Upper lobe of left lung (tissue), 6 donors: ENCODE measurements around the gene DNER. TPM values are rescaled to one million over a fixed set of nuclear protein-coding genes. Genes with fewer than 3 reads are reported as not detected.

Source experiments
- ATAC-seq, 2 donors: fragments of 200-7000 bp; cut with Tn5 transposase; one replicate each; pipeline ENCODE4 v1.9.1; 2022; ENCODE audit warnings: mild to moderate bottlenecking in 2 of 2, moderate library complexity in 2 of 2; ENCODE audit not compliant: low FRiP score in 2 of 2
- DNase-seq, 2 donors: peaks; one replicate each; pipeline ENCODE4 v3.0.0-alpha.2; 2019 to 2020
- H3K27ac ChIP-seq, 4 donors: fragments of 200-600 bp; sonication (generic); one replicate each; pipeline ENCODE4 v1.5.1; 2016 to 2019
- H3K27me3 ChIP-seq, 4 donors: fragments of 200-600 bp; sonication (generic); one replicate each; pipeline ENCODE4 v1.5.1; 2017 to 2019
- H3K36me3 ChIP-seq, 4 donors: fragments of 200-600 bp; sonication (generic); one replicate each; pipeline ENCODE4 v1.5.1; 2016 to 2019
- H3K4me1 ChIP-seq, 4 donors: fragments of 200-600 bp; sonication (generic); one replicate each; pipeline ENCODE4 v1.5.1; 2018 to 2019
- H3K4me3 ChIP-seq, 4 donors: fragments of 200-600 bp; sonication (generic); one replicate each; pipeline ENCODE4 v1.5.1; 2017 to 2019; ENCODE audit warnings: mild to moderate bottlenecking in 2 of 4, moderate library complexity in 1 of 4
- H3K9me3 ChIP-seq, 4 donors: fragments of 200-600 bp; sonication (generic); one replicate each; pipeline ENCODE4 v1.5.1; 2018 to 2019
- CTCF ChIP-seq, 6 experiments: fragments of 450-650 bp in 4 of 6; fragments of 200-600 bp in 2 of 6; sonication (generic) in 2 of 6; IDR thresholded peaks; one replicate each; pipeline ENCODE4 v1.5.1; 2016 to 2019; ENCODE audit warnings: antibody characterized with exemption in 6 of 6
- EP300 ChIP-seq, 4 donors: sonication (generic); formaldehyde crosslinking; IDR thresholded peaks; one replicate each; pipeline ENCODE4 v1.5.1; 2017; ENCODE audit warnings: antibody characterized with exemption in 4 of 4, control low read depth in 2 of 4
- POLR2A ChIP-seq, 4 donors: fragments of 450-650 bp; IDR thresholded peaks; one replicate each; pipeline ENCODE4 v1.5.1; 2016 to 2017; ENCODE audit warnings: antibody characterized with exemption in 4 of 4, mild to moderate bottlenecking in 2 of 4
- POLR2AphosphoS5 ChIP-seq, 2 donors: sonication (generic); formaldehyde crosslinking; IDR thresholded peaks; one replicate each; pipeline ENCODE4 v1.5.1; 2017; ENCODE audit warnings: antibody characterized with exemption in 2 of 2
- WGBS, 2 donors: methylation state at CpG; one replicate each; pipeline ENCODE4 v1.1.5; 2017 to 2018; 5-methylcytosine and 5-hydroxymethylcytosine counted together
- total RNA-seq, 6 donors: library from RNA; depleted of rRNA in 4 of 6; stranded (reverse); fragments of >200 nt in 4 of 6; gene quantifications; one replicate each; pipeline versions ENCODE4 v1.1.0 to v1.2.1, GENCODE V29; 2016 to 2021
- donor health status: DM: no; HTN: no; CAD: no; lungs with moderate emphysema.
- donor health status: DM: no; HTN: yes; CAD: no; lungs with severe emphysema.

DNER gene
- total RNA-seq, 6 donors from 2014 or later: 0.31 to 2.1 (median 0.98) TPM

DNA sequence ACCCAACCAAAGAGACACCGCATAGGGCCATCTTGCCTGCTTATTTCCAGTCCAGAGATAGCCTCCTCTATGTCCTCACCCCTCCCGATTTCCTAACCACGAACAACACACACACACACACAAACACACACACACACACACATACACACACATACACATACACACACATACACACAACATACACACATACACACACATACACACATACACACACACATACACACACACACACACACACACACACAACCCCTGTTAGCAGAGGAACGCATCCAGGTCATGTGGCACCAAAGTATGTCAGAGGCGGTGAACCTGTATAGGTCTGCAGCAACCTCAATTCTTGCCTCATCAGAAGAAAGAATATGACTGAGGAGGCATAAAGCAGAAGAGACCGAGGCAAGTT lies 18.5 kb upstream of the DNER start:
- Histone ChIP-seq H3K4me3 (no peak overlapping the region), H3K4me1 (no peaks in the 10 kb centered on the region), H3K9me3 (peaks cover 1 to 12% (median 7%) of the 10 kb centered on the region in 4 donors), H3K27ac (no peak overlapping the region), H3K36me3 (no peaks in the 10 kb centered on the region), H3K27me3 (no peaks in the 10 kb centered on the region)
- TF ChIP-seq POLR2AphosphoS5 (IDR thresholded peaks at IDR 0.05) (no peak), EP300 (IDR thresholded peaks at IDR 0.05) (no peak), POLR2A (IDR thresholded peaks at IDR 0.05) (no peak), CTCF (IDR thresholded peaks at IDR 0.05) (no peak)
- 83 to 95% methylated on average over 6 of the region's 6 CpGs for WGBS, 2 donors
- DNase-seq (no peak), ATAC-seq (no peak)

DNA sequence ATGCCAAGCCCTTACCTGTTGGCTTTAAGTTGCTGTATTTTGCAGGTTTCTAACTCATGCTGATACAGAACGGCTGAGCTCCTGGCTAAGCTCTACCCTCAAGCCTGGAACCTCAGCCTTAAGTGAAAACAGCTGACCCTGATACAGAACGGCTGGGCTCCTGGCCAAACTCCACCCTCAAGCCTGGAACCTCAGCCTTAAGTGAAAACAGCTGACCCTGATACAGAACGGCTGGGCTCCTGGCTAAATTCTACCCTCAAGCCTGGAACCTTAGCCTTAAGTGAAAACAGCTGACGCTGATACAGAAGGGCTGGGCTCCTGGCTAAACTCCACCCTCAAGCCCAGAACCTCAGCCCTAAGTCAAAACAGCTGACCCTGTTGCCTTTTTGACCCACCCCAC lies 17.6 kb upstream of the DNER start:
- no peak overlapping the region for H3K27ac ChIP-seq
- no peak for TF ChIP-seq POLR2A (IDR thresholded peaks at IDR 0.05)
- no peak for TF ChIP-seq POLR2AphosphoS5 (IDR thresholded peaks at IDR 0.05)
- TF ChIP-seq CTCF (IDR thresholded peaks at IDR 0.05): no peak
- no peak for TF ChIP-seq EP300 (IDR thresholded peaks at IDR 0.05)
- no peak overlapping the region for H3K4me3 ChIP-seq
- no peaks in the 10 kb centered on the region for H3K4me1 ChIP-seq
- H3K36me3 ChIP-seq: no peaks in the 10 kb centered on the region
- 42 to 55% methylated on average over 4 of the region's 4 CpGs for WGBS, 2 donors
- no peaks in the 10 kb centered on the region for H3K27me3 ChIP-seq
- no peak for ATAC-seq
- no peak for DNase-seq
- H3K9me3 ChIP-seq: peaks cover 0 to 4% (median 0%) of the 10 kb centered on the region in 4 donors

DNA sequence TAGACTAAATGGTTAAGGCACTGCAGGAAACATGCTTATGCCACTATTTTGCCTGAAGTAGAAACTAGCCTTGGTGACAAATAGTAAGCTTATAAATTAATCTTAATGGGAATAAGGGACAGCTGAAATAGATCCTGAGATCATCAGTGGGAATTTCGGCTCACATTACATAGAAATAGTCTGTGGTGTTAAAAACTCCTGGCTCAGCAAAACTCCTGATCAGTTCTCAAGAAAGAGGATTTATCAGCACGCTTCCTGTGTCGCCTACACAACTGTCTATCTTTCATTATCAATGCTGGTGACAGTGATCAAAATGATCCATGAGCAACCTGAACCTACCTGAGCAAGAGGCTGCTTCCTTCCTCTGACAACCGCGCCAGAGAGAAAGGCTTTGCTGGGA lies 17.0 kb upstream of the DNER start:
- H3K4me3 ChIP-seq: no peak overlapping the region
- no peaks in the 10 kb centered on the region for H3K9me3 ChIP-seq
- DNase-seq: no peak
- ATAC-seq: no peak
- H3K4me1 ChIP-seq: no peaks in the 10 kb centered on the region
- TF ChIP-seq CTCF (IDR thresholded peaks at IDR 0.05): no peak
- TF ChIP-seq POLR2AphosphoS5 (IDR thresholded peaks at IDR 0.05): no peak
- no peak for TF ChIP-seq EP300 (IDR thresholded peaks at IDR 0.05)
- no peak for TF ChIP-seq POLR2A (IDR thresholded peaks at IDR 0.05)
- WGBS, 2 donors: 87 to 88% methylated on average over 5 of the region's 5 CpGs
- no peak overlapping the region for H3K27ac ChIP-seq
- H3K36me3 ChIP-seq: no peaks in the 10 kb centered on the region
- no peaks in the 10 kb centered on the region for H3K27me3 ChIP-seq

DNA sequence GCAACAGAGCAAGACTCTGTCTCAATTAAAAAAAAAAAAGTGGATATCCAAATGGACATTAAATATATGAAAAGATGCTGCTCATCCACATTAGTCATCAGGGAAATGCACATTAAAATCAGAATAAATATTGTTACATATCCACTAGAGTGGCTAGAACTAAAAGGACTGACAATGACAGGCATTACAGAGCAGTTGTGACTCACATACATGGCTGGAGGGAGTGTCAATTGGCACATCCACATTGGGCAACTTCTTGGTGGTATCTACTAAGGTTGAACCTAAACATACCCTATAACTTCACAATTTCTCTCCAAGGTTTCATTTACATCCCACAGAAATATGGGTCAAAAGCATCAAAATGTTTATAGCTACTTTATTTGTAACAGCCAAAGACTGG lies 14.0 kb upstream of the DNER start:
- no peak for DNase-seq
- H3K36me3 ChIP-seq: no peaks in the 10 kb centered on the region
- H3K4me3 ChIP-seq: no peak overlapping the region
- TF ChIP-seq CTCF (IDR thresholded peaks at IDR 0.05) (no peak), EP300 (IDR thresholded peaks at IDR 0.05) (no peak), POLR2A (IDR thresholded peaks at IDR 0.05) (no peak), POLR2AphosphoS5 (IDR thresholded peaks at IDR 0.05) (no peak)
- ATAC-seq: no peak
- H3K27me3 ChIP-seq: no peaks in the 10 kb centered on the region
- no peaks in the 10 kb centered on the region for H3K4me1 ChIP-seq
- H3K27ac ChIP-seq: no peak overlapping the region
- H3K9me3 ChIP-seq: no peaks in the 10 kb centered on the region

- Histone ChIP-seq H3K27me3 (no peaks in the 10 kb centered on the region), H3K27ac (no peak overlapping the region), H3K4me3 (no peak overlapping the region), H3K4me1 (no peaks in the 10 kb centered on the region), H3K9me3 (no peaks in the 10 kb centered on the region), H3K36me3 (no peaks in the 10 kb centered on the region)
- DNase-seq (no peak), ATAC-seq (peak in 1 of 2 donors; percentile 43)
- 75 to 78% methylated on average over 2 of the region's 2 CpGs for WGBS, 2 donors
- no peak for TF ChIP-seq POLR2A (IDR thresholded peaks at IDR 0.05)
- TF ChIP-seq CTCF (IDR thresholded peaks at IDR 0.05): no peak
- no peak for TF ChIP-seq POLR2AphosphoS5 (IDR thresholded peaks at IDR 0.05)
These were observed 12.3 kb upstream of the DNER start for GRCh38 chr2:229726643-229727042.
